ENCODE measurements around the gene CRK.

GRCh38 chr17:1372618-1373017 is 83.4 kb downstream of the CRK start:
- no peak for TF ChIP-seq CTCF (conservative IDR thresholded peaks at IDR 0.05)
- no peak for TF ChIP-seq EZH2 (IDR thresholded peaks at IDR 0.05; ENCODE audit: low read depth)
